Inflammatory macrophage treated with lipopolysaccharide for 1 hour (primary cell): ENCODE data around the gene FBP2.
"Not testable (repeated sequence)": the region's sequence is repeated elsewhere in the genome, so short reads cannot be mapped to it uniquely, and the experiment has no call there.

ENCODE experiments used
- DNase-seq, 2 donors: peaks; one replicate each; pipeline ENCODE4 v3.0.0-alpha.2; 2020 to 2022

Gene FBP2

DNA sequence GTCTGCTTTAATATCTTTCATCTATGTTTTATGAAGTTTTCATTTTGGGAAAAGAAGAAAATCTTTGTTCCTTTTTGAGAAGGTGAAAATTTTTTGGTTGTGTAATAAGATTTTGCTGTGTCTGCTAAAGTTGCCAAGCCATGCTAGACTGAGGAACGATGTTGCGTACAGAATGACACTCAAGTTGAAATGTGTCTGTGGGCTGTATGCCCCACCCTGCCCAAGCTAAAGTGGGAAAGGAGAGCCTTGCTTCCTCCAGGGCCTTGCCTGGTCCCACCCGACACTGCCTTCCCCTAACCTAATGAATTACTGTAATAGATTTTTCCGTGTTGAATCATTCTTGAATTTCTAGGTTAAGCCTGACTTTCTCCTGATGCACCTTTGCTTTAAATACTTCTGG, 36.2 kb downstream of the FBP2 start:
- peak; percentile 32 for DNase-seq

DNA sequence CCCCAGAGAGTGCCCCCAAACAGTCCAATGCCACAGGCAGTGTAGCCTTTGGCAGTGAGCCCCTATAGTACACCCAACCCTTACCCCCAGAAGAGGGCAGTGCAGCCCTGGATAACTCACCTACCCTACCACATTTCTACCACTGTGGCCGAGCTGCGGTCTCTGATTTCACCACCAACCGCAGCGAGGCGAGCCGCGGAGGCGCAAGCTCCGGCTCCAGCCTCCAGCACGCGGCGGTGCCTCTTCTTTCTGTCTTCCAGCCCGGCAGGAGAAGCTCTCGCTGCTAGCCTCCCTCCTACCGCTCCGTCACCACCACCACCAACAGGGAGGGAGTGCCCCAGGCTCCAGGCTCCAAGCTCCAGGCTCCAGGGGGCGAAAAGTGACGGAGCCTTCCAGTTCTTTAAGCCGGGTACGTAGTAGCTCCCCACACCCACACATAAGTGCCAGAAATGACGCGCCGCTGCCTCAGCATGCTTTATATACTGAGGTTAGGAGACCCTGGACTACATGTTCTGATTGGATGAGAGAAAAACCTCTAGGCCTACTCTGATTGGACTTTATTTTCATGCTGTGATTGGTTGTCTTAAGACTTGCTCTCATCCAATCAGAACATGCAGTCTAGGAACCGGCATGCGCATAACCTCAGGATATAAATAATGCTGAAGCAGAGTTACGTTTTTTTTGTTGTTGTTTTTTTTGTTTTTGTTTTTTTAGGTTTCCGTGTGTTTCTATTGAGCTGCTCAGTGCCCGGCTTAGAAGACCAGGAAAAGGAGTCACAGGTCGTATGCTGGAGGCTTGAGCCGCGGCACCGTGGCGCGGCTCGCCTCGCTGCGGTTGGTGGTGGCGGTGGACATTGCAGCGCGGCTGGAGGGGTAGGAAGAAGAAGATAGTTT, 38.9 kb downstream of the FBP2 start, which contains the start of gene PCAT7:
Gene PCAT7 (plus strand): TSS at position 645 of the 893 bp plus-strand sequence.
- DNase-seq, result peak; percentile 30 to 43

- no peak for DNase-seq
These were observed 39.6 kb downstream of the FBP2 start for GRCh38 chr9:94554078-94554438.

GRCh38 chr9:94553029-94553938, 40.3 kb downstream of the FBP2 start:
- DNase-seq, result no peak

- DNase-seq, result no peak
These were observed 47.7 kb downstream of the FBP2 start for GRCh38 chr9:94545940-94546339.

- DNase-seq, result not testable (repeated sequence)
These were observed 49.3 kb downstream of the FBP2 start for GRCh38 chr9:94544335-94544734.

DNA sequence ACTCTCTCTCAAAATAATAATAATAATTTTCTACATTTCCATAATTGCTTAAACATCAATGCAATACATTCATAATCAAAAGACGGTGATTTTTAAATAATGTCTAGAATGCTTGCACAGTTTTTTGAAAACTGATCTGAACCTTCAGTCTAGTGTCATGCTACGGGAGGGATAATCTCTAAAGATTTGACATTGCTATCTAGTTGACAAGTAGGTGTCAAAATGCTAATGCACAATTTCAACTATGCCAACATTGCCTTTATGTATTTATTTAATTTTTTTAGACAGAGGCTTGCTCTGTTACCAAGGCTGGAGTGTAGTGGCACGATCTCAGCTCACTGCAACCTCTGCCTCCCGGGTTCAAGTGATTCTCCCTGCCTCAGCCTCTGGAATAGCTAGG, 54.7 kb downstream of the FBP2 start:
- no peak for DNase-seq

DNA sequence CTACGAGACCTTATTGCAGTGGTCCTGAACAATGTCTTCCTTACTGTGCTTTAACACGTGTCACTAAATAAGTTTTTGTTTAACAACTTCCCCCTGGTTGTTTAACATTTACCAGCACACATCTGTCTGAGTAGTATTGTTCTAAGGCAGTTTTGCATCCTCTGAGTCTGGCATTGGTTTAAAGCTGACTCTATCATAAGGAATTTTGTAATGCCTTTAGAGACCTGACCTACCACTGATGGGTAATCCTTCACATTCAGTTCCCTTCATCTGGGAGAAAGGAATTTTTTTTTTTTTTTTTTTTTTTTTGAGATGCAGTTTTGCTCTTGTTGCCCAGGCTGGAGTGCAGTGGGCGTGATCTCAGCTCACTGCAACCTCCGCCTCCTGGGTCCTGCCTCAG, 58.7 kb downstream of the FBP2 start:
- no peak for DNase-seq

GRCh38 chr9:94533601-94534000, 60.0 kb downstream of the FBP2 start:
- DNase-seq, result no peak

DNA sequence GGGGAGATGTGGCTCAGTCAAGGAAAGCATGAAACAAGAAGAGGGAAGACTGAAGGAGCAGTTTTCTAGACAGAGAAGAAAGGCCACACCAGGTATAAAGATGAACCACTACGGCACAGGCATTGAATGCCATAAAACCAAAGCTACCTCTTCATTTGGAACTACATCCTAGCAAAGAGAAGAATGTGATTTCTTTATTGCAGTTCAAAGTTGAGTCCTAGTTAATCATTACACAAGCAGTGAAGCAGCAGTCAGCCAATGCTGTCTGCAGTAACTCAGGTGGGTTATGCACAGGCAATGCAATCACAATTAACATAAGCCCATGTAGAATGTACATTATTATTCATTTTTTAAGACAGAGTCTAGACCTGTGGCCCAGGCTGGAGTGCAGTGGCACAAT, 60.5 kb downstream of the FBP2 start:
- DNase-seq, result no peak

- no peak for DNase-seq
These were observed 64.7 kb downstream of the FBP2 start for GRCh38 chr9:94528886-94529285.

- no peak for DNase-seq
These were observed 66.7 kb downstream of the FBP2 start for GRCh38 chr9:94526951-94527350.

DNA sequence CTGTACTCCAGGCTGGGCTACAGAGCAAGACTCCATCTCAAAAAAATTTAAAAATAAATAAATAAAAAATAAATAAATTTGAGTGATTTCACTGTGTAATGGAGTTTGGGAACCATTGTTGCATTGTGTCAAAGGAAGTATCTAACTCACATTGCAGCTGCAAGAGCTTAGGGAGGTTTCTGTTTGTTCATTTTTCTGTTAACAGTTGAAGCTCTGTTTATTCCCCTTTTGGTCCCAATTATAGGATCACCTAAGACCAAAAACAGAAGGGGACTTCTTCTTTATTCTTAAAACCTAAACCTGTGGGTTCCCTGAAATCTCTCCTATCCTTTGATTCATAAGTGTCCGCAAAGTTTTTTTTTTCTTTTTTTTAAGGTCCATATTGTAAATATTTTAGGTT, 67.4 kb downstream of the FBP2 start:
- no peak for DNase-seq

- no peak for DNase-seq
These were observed 68.1 kb downstream of the FBP2 start for GRCh38 chr9:94525396-94526035.

GRCh38 chr9:94517254-94517653, 76.4 kb downstream of the FBP2 start:
- no peak for DNase-seq

DNA sequence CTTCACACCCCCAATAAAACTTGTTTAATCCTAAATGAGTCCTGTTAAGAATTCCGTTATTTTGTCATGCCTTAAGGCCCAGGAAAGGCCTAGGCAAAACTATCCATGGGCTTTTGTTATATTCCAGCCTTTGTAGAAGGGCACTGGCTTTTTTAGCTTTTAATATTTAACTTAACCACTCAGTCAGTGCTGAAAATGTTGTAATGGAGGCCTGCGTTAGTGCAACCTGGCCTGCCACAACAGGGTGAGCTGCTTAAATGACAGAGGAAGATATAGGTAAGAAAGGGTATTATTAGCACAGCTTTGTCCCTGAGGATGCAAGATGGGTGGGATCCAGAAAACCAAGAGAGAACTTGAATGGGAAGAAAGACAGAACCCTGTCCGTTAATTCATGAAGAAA, 78.9 kb downstream of the FBP2 start:
- DNase-seq, result no peak

DNA sequence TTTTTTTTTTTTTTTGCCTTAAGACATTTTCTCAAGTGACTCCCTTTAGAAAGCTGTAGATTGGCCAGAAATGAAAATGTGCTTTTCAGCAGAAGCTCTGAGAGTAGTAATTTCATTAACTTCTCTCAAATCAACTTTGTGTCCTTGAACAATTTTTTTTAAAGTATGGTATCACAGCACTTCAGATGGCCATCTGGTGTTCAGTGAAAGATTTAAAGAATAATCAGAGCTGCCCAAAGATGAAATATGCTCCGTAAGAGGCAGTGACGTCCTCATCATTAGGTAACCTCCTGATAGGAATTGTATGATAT, 81.7 kb downstream of the FBP2 start:
- DNase-seq, result no peak

DNA sequence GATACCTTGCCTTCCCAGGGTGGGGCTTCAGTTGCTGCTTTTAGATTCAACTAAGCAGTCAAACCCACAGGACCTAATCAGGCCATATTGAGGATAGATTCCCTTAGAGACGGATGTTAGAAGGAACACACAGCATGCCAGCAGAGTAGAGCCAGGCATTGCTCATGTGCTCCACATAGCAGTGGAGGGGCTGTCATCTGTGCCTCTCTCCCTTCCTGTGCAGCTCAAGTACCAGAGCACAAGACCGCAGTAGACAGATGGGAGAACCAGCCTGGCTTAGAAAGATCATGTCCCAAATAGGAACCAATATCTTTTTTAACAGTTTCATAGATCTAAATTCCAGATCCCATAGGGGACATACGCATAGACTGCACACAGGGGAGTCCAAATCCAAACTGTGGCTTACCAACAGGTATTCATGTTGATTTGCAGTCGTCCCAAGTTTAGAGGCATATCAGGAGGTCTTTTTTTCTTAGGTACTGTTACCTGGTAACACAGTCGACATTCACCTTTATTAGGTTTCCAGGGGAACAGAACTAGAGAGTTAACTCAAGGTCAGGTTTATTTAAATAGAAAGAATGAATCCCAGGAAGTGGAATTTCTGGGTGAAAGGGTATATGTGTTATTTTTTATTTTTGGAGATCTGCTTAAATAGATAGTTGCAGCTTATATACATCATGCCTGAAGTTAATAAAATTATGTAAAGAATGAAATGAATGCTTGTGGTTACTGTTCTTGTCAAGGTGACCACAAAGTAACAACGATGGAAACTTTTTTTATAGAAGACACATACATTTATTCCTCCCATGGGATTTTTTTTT, 82.3 kb downstream of the FBP2 start:
- no peak for DNase-seq
